ENCODE measurements around the gene TOMM40. TPM values are rescaled to one million over a fixed set of nuclear protein-coding genes. Genes with fewer than 3 reads are reported as not detected.

Gene TOMM40
- total RNA-seq, 4 donors from 2014 or later, result 29.1 to 49.9 (median 41.0) TPM

DNA sequence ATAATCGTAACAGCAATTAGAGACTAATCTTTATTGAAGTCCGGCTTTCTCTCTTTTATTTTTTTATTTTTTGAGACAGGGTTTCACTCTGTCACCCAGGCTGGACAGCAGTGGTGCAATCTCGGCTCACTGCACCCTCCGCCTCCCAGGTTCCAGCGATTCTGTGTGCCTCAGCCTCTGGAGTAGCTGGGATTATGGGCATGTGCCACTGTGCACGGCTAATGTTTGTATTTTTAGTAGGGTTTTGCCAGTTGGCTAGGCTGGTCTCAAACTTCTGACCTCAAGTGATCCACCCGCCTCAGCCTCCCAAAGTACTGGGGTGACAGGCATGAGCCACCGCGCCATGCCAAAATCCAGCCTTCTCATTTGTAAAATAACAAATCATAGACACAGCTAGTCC, 58.5 kb downstream of the TOMM40 start:
- intact Hi-C loops (cut with DNase I), result no loop called here
- DNase-seq (ENCODE audit: extremely low spot score), result no peak
- WGBS, result 71% methylated on average over 9 of the region's 9 CpGs
- TF ChIP-seq, protein P1, sequence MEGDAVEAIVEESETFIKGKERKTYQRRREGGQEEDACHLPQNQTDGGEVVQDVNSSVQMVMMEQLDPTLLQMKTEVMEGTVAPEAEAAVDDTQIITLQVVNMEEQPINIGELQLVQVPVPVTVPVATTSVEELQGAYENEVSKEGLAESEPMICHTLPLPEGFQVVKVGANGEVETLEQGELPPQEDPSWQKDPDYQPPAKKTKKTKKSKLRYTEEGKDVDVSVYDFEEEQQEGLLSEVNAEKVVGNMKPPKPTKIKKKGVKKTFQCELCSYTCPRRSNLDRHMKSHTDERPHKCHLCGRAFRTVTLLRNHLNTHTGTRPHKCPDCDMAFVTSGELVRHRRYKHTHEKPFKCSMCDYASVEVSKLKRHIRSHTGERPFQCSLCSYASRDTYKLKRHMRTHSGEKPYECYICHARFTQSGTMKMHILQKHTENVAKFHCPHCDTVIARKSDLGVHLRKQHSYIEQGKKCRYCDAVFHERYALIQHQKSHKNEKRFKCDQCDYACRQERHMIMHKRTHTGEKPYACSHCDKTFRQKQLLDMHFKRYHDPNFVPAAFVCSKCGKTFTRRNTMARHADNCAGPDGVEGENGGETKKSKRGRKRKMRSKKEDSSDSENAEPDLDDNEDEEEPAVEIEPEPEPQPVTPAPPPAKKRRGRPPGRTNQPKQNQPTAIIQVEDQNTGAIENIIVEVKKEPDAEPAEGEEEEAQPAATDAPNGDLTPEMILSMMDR (IDR thresholded peaks at IDR 0.05), result no peak
- TF ChIP-seq POLR2A (IDR thresholded peaks at IDR 0.05; ENCODE audit: low read depth) (no peak), POLR2AphosphoS5 (IDR thresholded peaks at IDR 0.05) (no peak), EP300 (IDR thresholded peaks at IDR 0.05) (no peak)
- Histone ChIP-seq H3K4me1 (peaks cover 17 to 32% (median 31%) of the 10 kb centered on the region in 4 donors), H3K27me3 (no peaks in the 10 kb centered on the region), H3K4me3 (no peak overlapping the region), H3K27ac (replicated peaks in 1 of 4) (no peak overlapping the region), H3K9me3 (no peaks in the 10 kb centered on the region), H3K36me3 (peaks cover 0 to 31% (median 13%) of the 10 kb centered on the region in 4 donors)

DNA sequence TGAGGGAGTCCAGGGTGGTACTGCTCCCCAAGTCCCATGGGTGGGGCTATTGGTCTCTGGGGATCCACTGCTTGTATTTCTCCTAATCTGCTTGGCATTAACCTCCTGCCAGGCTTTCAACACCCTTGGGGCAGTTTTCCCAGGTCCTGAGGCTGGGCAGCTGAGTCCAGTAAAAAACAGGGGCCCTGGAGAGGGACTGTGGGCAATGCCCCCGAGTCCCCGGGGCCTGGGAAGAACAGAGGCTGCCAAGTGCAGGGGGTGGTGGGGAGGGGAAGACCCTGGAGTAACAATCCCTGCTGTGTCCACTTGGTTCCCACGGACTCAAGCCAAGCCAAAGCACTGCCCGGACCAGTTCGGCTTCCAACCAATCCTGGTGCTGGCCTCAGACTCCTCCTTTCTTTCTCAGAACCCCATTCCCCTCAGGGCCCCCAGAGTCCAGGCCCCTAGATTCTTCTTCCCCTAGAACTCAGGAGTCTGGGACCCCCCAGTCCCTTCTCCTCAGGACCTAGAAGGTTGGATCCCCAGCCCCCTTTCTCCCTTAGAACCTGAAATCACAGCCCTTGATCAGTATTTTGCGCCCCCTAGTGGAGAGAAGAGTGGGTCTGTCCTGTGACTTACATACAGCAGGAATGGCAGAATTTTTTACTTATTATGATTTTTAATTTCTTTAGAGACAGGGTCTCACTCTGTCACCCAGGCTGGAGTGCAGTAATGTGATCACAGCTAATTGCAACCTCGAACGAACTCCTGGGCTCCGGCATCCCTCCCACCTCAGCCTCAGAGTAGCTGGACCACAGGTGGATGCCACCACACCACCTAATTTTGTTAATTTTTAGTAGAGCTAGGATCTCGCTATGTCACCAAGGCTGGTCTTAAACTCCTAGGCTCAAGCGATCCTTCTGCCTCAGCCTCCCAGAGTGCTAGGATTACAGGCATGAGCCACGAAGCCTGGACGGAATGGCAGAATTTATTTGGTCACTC, 60.4 kb downstream of the TOMM40 start:
- intact Hi-C loops (cut with DNase I), result loop anchor here (1.0 kb wide), 1 partner anchor 47 kb away; no protein-coding TSS in a partner anchor
- H3K4me3 ChIP-seq, result no peak overlapping the region
- 41% methylated on average over 11 of the region's 13 CpGs for WGBS

More for the DNA sequence above, 60.4 kb downstream of the TOMM40 start:
- TF ChIP-seq, protein P1 (IDR thresholded peaks at IDR 0.05), result peak; percentile 79 to 83 (median 80)
- no peak for TF ChIP-seq POLR2A (IDR thresholded peaks at IDR 0.05; ENCODE audit: low read depth)
- peaks cover 0 to 31% (median 13%) of the 10 kb centered on the region in 4 donors for H3K36me3 ChIP-seq
- H3K27ac ChIP-seq (replicated peaks in 1 of 4), result peak overlapping the region in 3 of 4 donors; percentile 33 to 46 (median 36)
- no peak for DNase-seq (ENCODE audit: extremely low spot score)
- H3K9me3 ChIP-seq, result no peaks in the 10 kb centered on the region
- H3K27me3 ChIP-seq, result no peaks in the 10 kb centered on the region
- H3K4me1 ChIP-seq, result peaks cover 24 to 42% (median 39%) of the 10 kb centered on the region in 4 donors

Other genes with a start within 250 kb of the TOMM40 start
- gene PVR, start 247.3 kb upstream of the TOMM40 start, total RNA-seq, result 10 to 100 TPM; 20.8 to 58.3 (median 49.0) TPM
- gene CEACAM19, start 219.8 kb upstream of the TOMM40 start, total RNA-seq, result 1 to 10 TPM; 2.5 to 5.1 (median 3.7) TPM
- gene CEACAM16, start 192.1 kb upstream of the TOMM40 start, total RNA-seq, result not detected
- gene BCL3, start 142.5 kb upstream of the TOMM40 start, total RNA-seq, result 100 to 1,000 TPM in 1 of 4 donors, 10 to 100 TPM in 2, 1 to 10 TPM in 1; 10.0 to 147 (median 20.2) TPM
- under 1 TPM in 2 of 4 donors, not detected in 2; 0.34 to 0.50 TPM for gene CBLC, start 113.4 kb upstream of the TOMM40 start, total RNA-seq
- 10 to 100 TPM; 32.4 to 76.5 (median 56.6) TPM for gene BCAM, start 82.2 kb upstream of the TOMM40 start, total RNA-seq
- gene NECTIN2, start 45.0 kb upstream of the TOMM40 start, total RNA-seq, result 10 to 100 TPM; 34.5 to 72.4 (median 60.1) TPM
- gene APOE, start 14.5 kb downstream of the TOMM40 start, total RNA-seq, result 10 to 100 TPM; 20.3 to 47.3 (median 37.2) TPM
- 1 to 10 TPM in 1 of 4 donors, not detected in 3; 2.5 TPM for gene APOC1, start 23.4 kb downstream of the TOMM40 start, total RNA-seq
- not detected for gene APOC4, start 51.0 kb downstream of the TOMM40 start, total RNA-seq
- gene APOC2, start 54.8 kb downstream of the TOMM40 start, total RNA-seq, result not detected
- gene CLPTM1, start 64.1 kb downstream of the TOMM40 start, total RNA-seq, result 100 to 1,000 TPM in 2 of 4 donors, 10 to 100 TPM in 2; 46.6 to 154 (median 79.5) TPM
- 10 to 100 TPM in 1 of 4 donors, 1 to 10 TPM in 3; 5.8 to 15.9 (median 7.5) TPM for gene RELB, start 110.2 kb downstream of the TOMM40 start, total RNA-seq
- gene CLASRP, start 147.8 kb downstream of the TOMM40 start, total RNA-seq, result 10 to 100 TPM; 20.7 to 59.8 (median 32.9) TPM
- under 1 TPM in 2 of 4 donors, not detected in 2; 0.17 to 0.23 TPM for gene ZNF296, start 185.2 kb downstream of the TOMM40 start, total RNA-seq
- gene GEMIN7, start 188.0 kb downstream of the TOMM40 start, total RNA-seq, result 10 to 100 TPM; 12.3 to 19.1 (median 15.3) TPM
- 10 to 100 TPM; 21.0 to 46.7 (median 28.3) TPM for gene PPP1R37, start 201.9 kb downstream of the TOMM40 start, total RNA-seq

All from esophagus muscularis mucosa (tissue), 4 donors.